GM19397 (cell line): ENCODE data around the gene SRGAP2.
"Not testable (repeated sequence)": the region's sequence is repeated elsewhere in the genome, so short reads cannot be mapped to it uniquely, and the experiment has no call there.

Source experiments
- ATAC-seq: cut with Tn5 transposase; IDR thresholded peaks from one replicate; pipeline ENCODE4 v1.9.1; 2021; ENCODE audit warnings: mild to moderate bottlenecking, moderate library complexity; ENCODE audit not compliant: unreplicated experiment

The SRGAP2 gene

DNA sequence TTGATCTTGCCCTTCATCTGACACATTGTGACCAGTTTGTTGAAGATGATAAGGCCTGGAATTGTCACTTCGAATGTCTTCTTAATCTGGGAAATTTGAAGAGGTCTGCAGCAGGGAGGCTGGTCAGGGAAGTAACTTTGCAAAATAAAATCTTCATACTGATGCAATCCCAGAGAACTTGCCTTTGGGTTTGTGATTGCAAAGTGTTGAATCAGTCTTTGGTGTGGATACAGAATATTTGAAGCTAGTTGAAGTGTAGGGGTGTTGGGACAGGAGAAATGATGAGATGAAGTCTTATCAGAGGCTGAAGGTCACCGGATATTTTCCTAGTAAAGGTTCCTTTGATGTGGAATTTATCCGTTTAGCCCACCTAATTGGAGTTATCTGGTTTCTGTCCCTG is 42.1 kb downstream of the SRGAP2 start:
- not testable (repeated sequence) for ATAC-seq

DNA sequence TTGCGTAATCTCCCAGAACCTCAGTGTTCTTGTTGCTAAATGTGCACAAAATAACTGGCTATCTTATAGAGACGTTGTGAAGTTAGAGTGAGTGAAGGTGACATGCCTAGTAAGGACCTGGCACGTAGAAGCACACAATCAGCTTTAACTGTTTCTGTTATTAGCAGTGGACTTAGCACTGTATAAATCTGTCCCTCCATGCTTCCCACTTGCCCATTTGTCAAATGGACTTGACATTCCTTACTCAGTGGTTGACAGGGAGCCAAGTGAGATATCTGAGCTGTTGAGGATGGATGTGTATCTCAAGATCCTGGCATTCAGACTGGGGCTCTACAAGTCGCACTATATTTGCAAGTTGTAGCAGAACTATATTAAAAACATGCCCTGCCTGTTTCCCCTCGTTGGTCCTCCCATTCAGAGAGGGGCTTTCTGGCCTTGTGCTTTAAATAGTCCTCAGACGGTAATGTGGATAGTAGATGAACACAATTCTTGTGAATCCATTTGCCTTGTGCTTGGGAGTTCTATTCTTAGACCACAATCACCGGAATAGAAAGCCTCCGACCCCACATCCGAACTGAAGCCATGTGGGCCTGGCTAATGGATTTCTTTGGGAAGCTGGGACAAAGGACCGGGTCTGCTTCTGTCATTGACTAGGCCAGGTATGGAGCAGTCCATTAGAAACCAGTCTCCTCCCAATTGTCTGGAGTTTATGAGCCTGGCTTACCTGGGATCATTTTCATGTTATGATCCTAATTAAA is 43.0 kb downstream of the SRGAP2 start:
- not testable (repeated sequence) for ATAC-seq

DNA sequence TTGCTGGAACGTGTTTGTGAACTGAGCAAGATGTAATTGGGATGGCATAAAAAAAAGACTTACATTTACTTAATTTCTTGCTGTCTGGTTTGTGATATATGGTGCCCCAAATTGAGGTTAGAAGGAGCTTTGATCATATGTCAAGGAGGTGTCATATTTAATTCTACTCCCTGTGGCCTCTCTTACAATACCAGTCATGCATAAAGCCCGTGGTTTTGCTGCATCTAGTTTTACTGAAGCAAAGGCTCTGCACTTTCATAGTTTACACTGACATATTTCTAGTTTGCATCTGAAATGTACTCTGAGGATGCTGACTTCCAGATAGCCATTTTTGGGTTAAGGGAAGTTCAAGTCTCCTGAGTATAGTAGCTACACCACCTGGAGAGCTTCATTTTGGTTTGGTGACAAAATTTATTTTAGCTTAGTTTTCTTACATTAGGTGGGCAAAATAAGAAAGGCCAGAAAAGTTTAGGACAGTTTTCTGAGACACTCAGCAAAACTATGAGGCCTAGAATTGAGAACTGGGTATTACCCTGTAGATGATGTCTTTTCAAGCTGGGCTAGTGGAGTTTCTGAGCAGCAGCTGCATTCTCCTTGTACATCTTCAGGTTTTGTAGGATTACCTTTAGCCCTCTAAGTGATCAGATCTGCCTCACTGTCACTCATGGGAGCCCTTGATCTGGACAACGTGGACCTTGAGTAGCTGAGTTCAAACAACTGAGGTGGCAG is 47.8 kb downstream of the SRGAP2 start:
- ATAC-seq = not testable (repeated sequence)

DNA sequence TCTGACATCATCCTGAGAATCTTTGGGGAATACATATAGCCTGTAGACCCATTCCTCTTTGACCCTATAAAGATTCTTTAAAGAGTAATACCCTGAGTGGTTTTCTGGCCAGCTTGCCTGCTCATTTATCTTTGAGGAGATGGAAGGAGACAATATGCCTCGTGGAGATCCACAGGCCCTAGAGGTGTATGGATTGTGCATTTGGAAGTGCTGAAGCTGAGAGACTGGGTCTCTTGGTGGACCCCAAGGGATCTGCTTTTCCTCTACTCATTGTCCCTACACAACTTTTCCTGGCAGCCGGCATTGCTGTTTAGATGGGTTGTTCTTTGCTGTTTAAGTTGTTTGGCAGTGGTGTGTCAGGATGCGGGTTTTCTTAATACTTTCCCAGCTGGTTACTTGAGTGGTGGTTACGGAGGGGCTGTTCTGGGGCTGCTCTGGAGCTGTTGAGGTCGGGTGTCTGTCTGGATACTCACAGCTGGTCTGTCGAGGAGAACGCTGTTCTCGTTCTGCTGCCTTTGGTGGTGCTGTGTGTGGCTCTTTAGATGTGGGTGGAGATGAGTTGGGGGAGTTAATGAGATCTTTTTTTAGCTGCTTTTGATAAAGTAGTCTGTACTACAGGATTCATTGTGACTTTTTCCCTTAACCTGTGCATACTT is 49.5 kb downstream of the SRGAP2 start:
- ATAC-seq = not testable (repeated sequence)
